GM18909 (cell line): ENCODE results near the gene ANO1.

ENCODE experiments used
- ATAC-seq: cut with Tn5 transposase; IDR thresholded peaks from one replicate; pipeline ENCODE4 v1.9.1; 2021; ENCODE audit warnings: mild to moderate bottlenecking; ENCODE audit not compliant: unreplicated experiment, poor library complexity

Gene ANO1

DNA sequence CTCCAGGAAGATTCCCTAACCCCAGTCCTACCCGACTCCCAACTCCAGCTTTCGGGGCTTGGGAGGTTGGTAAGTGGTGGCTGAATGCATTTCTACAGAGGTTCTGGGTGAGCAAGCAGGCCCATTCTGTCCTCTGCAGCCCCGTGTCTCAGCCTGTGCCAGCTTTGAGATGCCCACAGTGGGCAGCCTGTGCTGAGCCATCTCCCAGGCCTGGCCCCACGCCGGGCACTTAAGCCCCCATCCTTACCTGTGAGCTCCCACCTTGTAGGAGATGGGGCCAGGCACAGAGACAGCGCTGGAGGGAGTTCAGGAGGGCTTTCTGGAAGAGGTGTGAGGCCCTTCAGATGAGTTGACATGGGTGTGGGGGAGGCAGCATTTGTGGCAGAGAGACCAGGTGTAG is 54.5 kb downstream of the ANO1 start:
- no peak for ATAC-seq

DNA sequence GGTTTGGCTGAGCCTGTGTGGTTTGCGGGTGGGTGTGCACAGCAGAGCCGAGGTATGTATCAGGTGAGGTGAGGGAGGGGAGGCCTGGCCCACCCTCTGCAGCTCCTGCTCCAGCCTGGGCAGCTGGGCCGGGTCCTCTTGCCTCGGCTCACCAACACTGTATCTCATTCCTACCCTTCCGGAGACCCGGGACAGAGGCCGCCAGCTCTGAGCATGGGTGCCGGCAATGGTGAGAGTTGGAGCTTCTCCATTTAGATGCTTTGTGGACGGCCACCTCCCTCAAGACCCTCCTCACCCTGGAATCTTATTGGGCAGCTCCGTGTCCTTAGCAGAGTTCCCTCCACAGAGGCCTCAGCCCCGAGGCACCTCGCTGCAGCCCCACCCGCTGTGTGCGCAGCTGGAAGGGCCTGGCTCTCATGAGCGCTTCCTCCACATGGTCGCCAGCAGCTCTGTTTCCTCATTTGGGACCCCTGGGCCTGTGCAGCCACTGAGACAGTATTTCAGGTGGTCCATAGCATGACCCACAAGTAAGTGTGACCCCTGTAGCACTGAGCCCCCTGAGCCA is 55.7 kb downstream of the ANO1 start:
- ATAC-seq: no peak

DNA sequence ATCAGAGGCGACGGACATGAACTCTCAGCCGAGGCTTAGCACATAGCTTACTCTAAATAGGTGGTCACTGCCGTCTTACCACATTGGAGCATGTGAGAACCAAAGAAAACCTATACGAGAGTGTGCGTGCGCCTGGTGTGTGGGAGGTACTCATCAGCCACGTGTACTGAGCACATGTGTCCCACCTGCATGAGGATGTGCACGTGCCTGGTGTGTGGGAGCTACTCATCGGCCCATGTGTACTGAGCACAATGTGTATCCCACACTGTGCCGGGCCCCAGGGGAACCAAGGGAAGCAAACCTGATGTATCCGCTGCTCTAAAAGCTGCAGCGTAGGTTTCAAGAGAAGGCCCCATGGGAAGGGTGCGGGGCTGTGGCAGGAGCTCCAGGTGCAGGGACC is 56.4 kb downstream of the ANO1 start:
- ATAC-seq: no peak

DNA sequence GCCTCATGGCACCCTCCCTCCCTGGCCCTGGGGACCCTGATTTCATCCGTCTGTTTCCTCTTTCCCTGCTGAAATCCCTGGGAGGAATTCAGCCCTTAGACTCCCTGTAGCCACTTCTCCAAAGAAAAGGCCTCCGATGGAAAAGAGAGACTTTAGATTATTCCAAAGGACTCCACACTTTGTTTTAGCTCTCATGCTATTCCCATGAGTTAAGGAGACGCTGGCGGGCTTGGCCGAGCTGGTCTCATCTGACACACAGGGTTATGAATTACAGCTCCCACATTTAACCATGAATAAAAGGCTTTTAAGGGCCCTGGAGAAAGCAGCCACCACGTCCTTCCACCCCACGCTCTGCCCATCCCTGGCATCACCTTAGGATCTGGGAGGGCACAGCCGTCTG is 57.0 kb downstream of the ANO1 start:
- ATAC-seq: no peak

DNA sequence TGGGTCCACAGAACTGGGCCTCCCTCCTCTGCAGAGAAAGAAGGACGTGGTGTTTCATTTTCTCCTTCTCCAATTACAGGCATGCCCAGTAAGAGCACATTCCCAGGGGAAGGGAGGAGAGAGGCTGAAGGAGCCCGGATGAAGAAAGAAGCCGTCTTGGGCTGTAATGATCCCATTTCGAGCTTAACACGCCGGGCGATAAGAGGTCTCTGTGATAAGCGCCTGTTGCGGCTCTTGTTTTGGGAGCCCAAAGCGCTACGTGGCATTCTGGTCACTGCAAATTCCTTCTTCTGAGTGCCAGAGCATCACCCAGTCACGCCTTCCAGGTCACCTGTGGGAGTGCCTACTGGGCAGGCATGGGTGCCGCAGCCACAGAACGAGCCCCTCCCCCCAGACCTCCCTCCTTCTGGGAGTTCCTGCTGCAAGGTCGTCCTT is 57.5 kb downstream of the ANO1 start:
- ATAC-seq: no peak

DNA sequence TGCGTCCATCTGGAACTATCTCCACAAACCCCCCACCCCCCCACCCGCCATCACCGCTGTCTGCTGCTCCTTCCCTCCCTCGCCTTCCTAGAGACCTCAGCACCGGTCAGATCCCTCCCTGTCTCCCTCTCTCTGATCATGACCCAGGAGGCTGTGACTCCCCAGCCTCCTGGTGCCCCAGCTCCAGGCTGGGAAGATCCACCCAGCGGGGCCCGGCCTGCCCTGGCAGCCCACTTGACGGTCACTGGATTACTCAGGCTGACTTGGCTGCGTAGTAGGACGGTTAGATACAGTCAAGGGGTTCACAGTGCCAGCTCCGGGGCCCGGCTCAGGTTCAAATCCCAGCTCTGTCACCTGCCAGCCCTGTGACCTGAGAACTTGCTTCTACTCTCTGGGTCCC is 59.3 kb downstream of the ANO1 start:
- ATAC-seq: no peak

DNA sequence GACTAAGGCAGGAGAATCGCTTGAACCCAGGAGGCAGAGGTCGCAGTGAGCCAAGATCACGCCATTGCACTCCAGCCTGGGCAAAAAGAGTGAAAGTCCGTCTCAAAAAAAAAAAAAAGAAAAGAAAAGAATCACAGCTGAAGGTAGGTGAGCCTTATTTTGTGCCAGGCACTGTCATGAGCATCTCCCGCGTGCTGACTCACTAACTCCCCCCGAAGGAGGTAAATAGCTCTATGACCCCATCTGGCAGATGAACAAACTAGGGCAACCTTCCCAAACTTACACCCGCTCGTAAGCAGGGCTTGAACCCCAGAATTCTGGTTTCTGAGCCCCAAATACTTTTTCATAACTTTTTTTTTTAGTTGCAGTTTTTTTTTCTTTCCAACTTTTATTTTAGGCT is 60.3 kb downstream of the ANO1 start:
- no peak for ATAC-seq

DNA sequence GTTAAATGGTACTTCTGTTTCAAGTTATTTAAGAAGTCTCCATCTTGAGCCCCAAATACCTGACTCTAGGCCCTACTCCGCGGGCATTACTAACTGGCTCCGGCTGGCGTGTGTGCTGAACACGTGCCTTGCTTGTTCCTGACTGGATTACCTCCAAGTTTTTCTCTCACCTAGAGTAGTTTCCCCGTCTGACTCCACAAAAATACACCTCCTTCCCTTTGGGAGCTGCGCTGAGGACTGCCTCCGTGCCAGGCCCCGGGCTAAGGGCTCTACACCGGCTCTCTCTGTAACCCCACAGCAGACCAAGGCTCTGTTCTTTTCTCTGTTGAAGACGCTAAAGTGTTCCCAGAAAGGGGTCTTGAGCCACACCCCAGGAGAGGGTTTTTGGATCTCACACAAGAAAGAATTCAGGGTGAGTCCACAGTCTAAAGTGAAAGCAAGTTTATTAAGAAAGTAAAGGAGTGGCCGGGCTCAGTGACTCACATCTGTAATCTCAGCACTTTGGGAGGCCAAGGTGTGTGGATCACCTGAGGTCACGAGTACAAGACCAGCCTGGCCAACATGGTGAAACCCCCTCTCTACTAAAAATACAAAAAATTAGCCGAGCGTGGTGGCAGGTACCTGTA is 61.8 kb downstream of the ANO1 start:
- no peak for ATAC-seq

DNA sequence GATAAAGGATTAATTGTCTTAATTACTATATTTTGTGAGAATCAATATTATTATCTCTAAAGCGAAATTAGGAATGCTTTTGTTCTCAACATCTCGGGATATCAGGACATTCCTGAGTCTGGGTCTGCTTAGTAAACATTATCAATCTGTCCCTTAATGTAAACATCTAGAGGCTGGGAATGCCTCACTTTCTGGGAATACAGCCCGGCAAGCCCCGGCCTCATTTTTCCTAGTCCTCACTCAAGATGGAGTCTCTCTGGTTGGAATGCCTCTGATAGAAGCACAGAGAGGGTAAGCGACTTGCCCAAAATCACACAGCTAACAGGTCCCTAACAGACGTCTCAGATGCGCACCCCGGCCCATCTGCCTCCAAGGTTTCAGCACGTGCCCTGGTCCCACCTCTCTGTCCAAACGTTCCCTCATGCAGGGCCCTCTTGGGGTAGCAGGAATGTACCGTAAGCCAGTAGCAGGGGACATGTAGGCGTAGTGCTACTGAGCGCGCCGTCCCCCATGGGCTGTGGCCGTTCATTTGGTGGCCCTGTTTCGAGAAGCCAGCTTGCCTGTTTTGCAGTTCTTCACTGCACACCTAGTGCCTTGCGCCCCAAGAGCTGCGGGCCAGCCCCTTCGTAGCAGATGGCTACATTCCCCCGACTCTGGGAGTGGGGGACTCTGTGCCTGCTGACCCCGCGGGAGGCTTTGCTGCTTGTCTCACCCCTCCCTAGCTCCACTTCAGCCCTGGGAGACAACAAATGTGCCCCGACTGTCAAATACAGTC is 62.8 kb downstream of the ANO1 start:
- ATAC-seq: no peak

DNA sequence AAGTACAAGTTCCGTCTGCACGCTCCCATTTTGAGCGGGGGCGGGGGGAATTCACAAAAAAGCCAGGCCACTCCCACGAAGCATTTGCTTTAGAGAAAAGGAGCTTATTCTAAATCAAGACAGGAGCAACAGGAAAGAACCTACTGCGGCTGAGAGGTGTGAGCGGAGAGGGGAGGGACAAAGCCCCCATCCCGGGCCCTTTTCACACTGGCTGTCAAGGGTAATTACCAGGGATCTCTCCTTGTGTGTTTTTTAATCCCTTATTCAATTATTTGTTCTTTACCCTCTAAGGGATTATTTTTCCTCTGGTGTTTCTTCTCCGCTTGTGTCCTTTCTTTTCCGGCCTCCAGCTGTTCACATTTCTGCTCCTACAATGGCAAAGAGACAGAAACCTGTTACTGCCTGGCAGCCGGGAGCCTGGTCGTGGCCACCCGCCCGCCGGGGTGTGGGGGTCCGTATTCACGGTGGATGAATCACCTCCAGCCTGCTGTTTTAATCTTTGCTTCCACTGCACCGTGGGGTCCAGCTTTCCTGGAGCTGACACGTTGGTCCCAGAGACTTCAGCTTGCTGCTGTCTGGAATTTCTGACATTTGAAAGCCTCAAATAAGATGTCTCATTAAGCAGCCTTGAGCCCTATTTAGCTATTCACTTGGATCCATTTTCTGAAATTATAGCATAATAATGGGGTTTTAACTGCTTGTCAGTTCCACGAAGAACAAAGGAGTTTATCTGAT is 63.5 kb downstream of the ANO1 start:
- no peak for ATAC-seq

DNA sequence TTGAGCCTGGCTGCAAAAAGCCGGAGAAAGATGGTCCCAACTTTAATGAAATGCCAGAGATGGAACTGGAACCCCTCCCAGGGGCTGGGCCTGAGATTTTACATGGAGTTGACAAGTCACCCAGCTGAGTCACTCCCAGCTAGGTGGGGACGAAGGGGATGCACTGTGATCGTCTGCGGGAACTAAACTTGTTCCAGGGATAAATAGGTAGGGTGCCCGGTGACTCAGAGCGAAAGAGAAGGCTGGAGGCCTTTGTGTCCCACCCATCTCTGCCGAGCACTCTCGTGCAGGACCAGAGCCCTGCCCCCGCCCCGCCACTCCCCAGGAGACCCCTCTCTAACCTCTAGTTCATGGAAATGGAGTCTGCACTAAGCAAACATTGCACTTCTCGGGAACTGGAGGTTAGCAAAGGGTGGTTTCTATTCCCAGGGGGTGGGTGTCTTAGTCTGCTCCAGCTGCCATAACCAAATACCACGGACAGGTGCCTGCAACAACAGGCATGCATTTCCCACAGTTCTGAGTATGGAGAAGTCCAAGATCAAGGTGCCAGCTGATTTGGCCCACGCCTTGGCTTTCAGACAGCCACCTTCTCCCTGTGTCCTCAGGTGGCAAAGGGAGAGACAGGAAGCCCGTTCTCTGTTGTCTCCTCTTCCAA is 64.2 kb downstream of the ANO1 start:
- ATAC-seq: no peak

DNA sequence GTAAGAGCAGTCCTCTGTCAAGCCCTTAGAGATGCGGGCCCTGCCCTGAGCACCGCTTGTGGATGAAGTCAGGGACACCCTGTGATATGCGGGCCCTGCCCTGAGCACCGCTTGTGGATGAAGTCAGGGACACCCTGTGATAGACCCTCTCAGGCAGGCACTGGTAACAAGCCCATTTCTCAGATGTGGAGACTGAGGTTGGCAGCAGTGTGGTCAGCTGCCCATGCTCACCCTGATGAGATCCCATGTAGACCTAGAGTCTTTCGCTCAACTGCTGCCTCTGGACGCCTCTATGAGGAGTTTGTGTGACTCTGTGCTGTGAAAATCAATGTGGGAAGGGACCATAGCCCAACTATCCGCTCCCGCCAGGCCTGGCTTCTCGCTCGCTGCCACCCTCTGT is 66.1 kb downstream of the ANO1 start:
- ATAC-seq: no peak

DNA sequence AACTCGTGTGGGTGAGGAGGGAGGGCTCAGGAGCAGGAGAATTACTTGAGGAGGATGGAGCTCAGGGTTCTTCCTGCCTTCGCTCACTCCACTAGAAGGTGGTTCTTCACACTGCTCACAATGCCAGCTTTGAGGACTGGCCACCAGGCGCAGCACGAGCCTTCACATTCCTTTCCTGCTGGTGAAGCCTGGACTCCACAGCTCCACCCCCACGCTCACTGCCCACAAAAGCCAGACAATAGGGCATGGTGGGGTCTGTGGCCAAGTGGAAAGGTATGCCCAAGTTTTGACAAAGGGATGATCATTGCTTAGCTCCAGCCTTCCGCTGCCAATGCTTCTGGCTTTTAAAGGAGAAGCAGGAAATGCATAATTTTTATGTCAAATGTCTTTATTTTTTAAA is 67.0 kb downstream of the ANO1 start:
- no peak for ATAC-seq

DNA sequence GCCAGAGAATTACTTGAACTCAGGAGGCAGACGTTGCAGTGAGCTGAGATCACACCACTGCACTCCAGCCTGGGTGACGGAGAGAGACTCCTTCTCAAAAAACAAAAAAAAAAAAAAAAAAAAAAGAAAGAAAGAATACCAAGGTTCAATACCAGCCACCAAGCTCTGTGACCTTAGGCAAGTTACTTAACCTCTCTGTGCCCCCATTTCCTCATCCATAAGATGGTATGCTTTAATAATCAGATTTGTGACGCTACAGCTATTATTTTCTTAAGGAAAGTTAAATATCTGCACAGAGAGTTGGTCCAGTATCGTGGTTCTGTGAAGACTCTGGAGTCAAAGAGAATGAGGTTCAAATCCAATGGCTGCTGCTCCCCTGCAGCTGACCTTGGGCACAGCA is 67.7 kb downstream of the ANO1 start:
- ATAC-seq: no peak

DNA sequence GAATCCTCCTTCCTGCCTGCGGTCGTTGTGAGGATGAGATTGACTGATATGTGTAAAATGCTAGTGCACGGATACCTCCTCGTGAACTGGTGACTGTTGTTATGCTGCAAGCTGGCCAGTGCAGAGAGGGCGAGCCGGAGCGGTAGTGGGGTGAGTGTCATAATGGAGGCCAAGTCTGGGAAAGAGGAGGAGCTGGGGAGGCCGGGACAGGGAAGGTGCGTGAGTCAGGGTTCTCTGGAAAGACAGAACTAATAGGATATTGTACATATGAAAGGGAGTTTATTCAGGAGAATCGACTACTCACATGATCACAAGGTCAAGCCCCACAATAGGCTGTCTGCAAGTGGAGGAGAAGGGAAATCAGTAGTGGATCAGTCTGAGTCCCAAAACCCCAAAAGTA is 68.2 kb downstream of the ANO1 start:
- no peak for ATAC-seq

DNA sequence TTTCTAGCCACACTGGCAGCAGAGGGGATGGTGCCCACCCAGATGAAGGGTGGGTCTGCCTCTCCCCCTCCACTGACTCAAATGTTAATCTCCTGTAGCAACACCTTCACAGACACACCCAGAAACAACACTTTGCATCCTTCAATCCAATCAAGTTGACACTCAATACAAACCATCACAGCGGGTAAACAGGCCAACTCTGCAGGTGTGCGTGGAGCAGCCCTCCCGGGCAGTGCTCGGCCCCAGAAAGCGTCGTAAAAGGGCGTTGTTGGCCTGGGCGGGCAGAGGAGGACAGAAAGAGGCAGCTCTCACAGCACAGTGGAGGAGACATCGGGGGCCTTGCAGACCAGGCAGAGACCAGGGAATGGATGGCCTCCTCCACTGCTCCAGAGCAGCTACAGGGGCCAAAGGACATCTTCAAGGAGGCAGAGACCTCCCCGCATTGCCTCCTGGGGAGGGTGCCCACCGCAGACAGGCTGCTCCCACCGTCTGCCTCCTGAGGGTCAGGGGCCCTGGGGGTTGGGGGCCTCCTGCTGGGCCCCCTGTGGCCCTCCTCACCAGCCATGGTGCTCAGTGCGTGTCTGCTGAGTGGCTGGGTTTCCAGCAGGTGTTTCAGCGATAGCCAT is 68.9 kb downstream of the ANO1 start:
- no peak for ATAC-seq

DNA sequence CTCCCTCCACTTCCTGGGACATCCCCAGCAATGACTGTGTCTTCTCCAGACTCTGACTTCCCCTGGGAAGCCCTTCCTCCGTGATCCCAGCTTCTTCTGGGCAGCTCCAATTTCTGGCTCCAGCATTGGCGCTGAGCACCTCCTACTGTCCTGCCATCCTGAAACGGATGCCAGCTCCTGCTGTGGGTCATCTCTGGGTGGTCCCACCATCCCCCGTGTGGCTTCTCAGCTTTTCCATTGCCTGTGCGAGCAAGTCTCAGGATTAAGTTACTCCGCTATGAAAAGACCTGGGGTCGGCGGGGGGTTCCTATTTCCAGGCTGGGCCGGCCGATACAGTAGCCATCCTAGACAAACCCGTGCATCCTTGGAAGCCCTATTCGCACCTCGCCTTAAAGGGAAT is 69.6 kb downstream of the ANO1 start:
- ATAC-seq: no peak

DNA sequence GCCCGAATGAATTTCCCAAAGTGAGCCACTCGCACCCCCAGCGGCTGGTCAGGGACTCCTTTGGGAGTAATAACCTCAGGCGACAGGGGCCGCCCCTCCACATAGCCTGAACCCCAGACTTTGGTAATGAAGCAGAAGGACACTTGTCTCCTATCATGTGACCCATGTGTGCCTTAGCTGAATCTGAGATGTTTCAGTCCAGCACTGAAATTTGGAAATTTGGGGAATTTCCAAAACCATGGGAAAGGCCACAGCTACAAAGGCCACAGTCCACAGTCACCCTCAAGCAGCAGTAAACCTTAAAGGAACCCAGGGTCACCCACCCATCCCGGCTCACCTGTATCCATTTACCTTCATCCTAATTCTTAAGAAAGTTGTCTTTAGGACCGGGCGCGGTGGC is 73.6 kb downstream of the ANO1 start:
- no peak for ATAC-seq

DNA sequence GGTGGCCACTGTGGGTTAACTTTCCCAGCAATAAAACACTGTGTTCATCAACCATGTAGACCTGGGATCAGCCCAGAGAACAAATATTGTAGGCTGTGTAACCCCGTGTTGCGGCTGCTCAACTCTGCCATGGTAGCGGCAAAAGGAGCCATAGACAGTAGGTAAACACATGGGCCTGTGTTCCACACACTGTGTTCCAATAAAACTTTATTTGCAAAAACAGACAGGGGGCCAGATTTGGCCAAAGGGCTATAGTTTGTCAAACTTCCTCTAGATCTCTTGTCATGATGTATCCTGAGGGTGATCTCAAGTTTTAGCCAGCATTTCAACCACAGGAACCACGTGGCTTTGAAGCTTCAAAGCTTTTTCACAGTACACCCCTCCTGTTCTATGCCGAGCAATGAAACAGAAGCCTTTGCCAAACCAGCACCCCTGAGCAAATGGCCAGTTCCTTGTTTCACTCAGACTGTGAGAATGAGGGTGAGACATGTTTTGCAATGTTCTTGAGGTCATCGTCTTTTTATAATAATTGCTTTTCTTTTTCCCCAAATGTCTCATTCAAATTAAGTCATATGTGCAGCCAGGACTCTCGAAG is 75.1 kb downstream of the ANO1 start:
- ATAC-seq: no peak

DNA sequence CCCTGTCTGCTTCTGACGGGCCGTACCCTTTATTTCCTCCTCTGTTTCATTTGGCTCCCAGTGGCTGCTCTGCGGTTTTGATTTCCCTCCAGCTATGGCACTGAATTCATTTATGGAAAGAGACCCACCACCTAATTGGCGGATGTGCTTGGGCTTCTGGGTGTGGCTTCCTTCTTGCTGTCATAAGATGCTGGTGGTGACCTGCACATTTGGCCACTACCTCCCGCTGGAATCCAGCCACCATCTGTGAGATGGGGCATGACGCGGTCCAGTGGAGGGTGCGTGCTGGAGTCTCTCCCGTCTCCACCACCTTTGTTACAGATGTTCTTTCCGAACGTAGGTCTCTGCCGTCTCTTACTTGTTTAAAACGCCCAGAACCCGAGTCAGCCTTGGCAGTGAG is 77.3 kb downstream of the ANO1 start:
- ATAC-seq: no peak
